ENCODE measurements around the gene F13A1. TPM values are rescaled to one million over a fixed set of nuclear protein-coding genes. Genes with fewer than 3 reads are reported as not detected.

The F13A1 gene
- total and polyA plus RNA-seq, 3 donors from 2014 or later = 11.7 to 53.0 (median 22.7) TPM

DNA sequence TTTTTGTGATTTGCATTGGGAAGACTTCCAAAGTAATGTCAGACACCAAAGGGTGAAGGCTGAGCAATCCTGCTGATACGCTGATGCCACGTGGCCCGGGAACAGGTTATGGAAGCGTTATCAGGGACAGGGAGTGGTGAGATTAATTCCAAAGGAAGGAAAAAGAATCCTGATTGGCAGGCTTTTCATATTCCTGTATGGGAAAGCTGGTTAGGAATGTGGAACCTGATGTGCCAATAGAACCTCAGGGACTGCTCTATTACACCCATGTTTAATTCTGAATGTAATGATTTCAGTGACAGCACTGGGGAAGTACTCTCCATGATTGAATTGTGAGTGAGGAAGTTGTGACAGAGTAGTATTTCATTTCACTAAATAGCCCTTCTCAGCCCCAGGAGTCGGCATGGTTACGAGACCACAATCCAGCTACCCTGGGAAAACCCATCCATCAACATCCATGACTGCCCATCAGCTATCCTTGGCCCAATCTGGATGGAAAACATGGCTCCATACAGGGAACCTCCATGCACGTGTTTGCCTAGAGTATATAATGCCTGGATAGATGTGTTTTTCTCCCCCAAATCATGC, 49.4 kb downstream of the F13A1 start:
- WGBS, 2 donors = 78 to 84% methylated on average over 7 of the region's 7 CpGs
- H3K27ac ChIP-seq = no peak overlapping the region
- no peaks in the 10 kb centered on the region for H3K36me3 ChIP-seq (ENCODE audit: low read depth, missing control alignments)
- H3K4me3 ChIP-seq = no peak overlapping the region
- intact Hi-C loops (cut with DNase I; ENCODE audit: low total_unique reads) = no loop called here
- TF ChIP-seq, protein P1, sequence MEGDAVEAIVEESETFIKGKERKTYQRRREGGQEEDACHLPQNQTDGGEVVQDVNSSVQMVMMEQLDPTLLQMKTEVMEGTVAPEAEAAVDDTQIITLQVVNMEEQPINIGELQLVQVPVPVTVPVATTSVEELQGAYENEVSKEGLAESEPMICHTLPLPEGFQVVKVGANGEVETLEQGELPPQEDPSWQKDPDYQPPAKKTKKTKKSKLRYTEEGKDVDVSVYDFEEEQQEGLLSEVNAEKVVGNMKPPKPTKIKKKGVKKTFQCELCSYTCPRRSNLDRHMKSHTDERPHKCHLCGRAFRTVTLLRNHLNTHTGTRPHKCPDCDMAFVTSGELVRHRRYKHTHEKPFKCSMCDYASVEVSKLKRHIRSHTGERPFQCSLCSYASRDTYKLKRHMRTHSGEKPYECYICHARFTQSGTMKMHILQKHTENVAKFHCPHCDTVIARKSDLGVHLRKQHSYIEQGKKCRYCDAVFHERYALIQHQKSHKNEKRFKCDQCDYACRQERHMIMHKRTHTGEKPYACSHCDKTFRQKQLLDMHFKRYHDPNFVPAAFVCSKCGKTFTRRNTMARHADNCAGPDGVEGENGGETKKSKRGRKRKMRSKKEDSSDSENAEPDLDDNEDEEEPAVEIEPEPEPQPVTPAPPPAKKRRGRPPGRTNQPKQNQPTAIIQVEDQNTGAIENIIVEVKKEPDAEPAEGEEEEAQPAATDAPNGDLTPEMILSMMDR (IDR thresholded peaks at IDR 0.05) = no peak
- no peak for TF ChIP-seq POLR2A (IDR thresholded peaks at IDR 0.05)
- no peaks in the 10 kb centered on the region for H3K4me1 ChIP-seq
- no peaks in the 10 kb centered on the region for H3K9me3 ChIP-seq
- no peak for DNase-seq
- H3K27me3 ChIP-seq = no peaks in the 10 kb centered on the region

DNA sequence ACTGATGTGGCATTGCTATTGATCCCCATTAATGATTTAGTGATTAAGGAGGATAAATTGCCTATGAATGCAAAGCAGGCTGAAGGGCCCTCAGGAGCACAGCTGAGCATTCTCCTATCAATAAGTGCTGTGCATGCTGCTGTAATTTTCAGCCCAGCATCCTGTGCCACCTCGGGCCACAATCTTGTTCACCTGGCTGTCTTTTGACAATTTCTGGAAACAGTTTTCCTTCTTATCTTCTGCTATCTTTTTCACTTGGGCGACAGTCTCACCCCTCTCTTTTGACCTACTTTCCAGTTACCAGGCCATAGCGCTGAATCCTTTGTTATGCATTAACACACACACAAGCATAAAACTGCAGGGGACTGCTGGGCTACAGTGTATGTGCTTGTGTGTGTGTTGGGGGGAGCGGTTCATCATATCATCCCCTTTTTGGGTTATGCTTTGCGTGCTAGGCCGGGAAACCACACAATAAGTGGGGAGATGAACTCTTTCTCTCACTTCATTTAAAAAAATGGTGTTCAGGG, 60.2 kb downstream of the F13A1 start:
- no peaks in the 10 kb centered on the region for H3K9me3 ChIP-seq
- H3K27me3 ChIP-seq = no peaks in the 10 kb centered on the region
- H3K4me1 ChIP-seq = no peaks in the 10 kb centered on the region
- no peak overlapping the region for H3K4me3 ChIP-seq
- WGBS, 2 donors = 82 to 88% methylated on average over 6 of the region's 6 CpGs
- H3K27ac ChIP-seq = no peak overlapping the region
- no peak for TF ChIP-seq POLR2A (IDR thresholded peaks at IDR 0.05)
- TF ChIP-seq, protein P1 (IDR thresholded peaks at IDR 0.05) = no peak
- intact Hi-C loops (cut with DNase I; ENCODE audit: low total_unique reads) = no loop called here
- DNase-seq = no peak
- no peaks in the 10 kb centered on the region for H3K36me3 ChIP-seq (ENCODE audit: low read depth, missing control alignments)

DNA sequence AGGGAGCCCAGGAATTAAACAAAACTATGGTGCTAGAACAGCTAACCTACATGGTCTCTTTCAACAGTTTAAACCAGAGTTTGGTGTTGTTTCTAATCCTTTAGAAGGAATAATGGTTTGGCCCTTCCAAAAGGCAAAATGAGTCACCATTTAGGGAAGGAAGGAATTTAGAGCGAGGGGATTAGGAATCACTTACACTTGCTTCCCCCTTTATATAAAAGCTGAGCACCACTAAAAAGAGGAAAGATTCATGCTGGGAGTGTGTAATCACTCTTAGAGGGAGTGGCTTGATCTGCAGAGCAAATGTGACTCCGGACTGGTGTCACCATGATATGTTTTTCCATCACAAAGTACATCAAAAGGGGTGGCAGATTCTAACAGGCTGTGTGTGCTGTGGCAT, 63.6 kb downstream of the F13A1 start:
- intact Hi-C loops (cut with DNase I; ENCODE audit: low total_unique reads) = no loop called here
- Histone ChIP-seq H3K4me3 (no peak overlapping the region), H3K36me3 (ENCODE audit: low read depth, missing control alignments) (no peaks in the 10 kb centered on the region), H3K27ac (no peak overlapping the region), H3K27me3 (no peaks in the 10 kb centered on the region), H3K4me1 (no peaks in the 10 kb centered on the region), H3K9me3 (no peaks in the 10 kb centered on the region)
- WGBS, 2 donors = 66 to 93% methylated on average over 2 of the region's 2 CpGs
- no peak for DNase-seq
- no peak for TF ChIP-seq POLR2A (IDR thresholded peaks at IDR 0.05)
- TF ChIP-seq, protein P1 (IDR thresholded peaks at IDR 0.05) = no peak

DNA sequence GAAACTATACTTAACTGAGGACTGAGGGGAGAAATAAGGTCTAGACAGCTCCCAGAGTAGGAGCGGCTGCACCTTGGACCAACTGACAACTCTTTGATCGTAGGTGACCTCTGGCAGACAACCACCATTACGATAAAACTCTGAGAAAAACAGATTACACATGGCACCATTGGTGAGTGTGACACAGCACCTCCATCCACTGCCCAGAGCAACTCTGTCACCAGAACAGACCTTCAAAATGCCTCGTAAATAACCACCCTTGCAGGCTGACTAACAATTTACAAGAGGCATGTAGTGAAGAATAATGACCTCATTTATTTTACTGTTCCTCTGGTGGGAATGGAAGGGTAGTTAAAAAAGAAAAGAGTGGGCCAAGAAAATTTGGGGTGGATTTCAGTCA, 64.2 kb downstream of the F13A1 start:
- H3K9me3 ChIP-seq = no peaks in the 10 kb centered on the region
- WGBS, 2 donors = 64 to 70% methylated on average over 4 of the region's 4 CpGs
- DNase-seq = no peak
- H3K36me3 ChIP-seq (ENCODE audit: low read depth, missing control alignments) = no peaks in the 10 kb centered on the region
- no peaks in the 10 kb centered on the region for H3K27me3 ChIP-seq
- no peaks in the 10 kb centered on the region for H3K4me1 ChIP-seq
- H3K27ac ChIP-seq = no peak overlapping the region
- TF ChIP-seq, protein P1 (IDR thresholded peaks at IDR 0.05) = no peak
- no peak for TF ChIP-seq POLR2A (IDR thresholded peaks at IDR 0.05)
- intact Hi-C loops (cut with DNase I; ENCODE audit: low total_unique reads) = no loop called here
- H3K4me3 ChIP-seq = no peak overlapping the region

All from testis (tissue), 3 donors.